NCI-H226 (cell line): ENCODE data around the gene FRA10AC1.

Experiments
- DNase-seq: peaks from one replicate; pipeline ENCODE4 v3.0.0-alpha.2; 2015

The FRA10AC1 gene

GRCh38 chr10:93628858-93629257, 73.5 kb downstream of the FRA10AC1 start:
- DNase-seq = no peak

- DNase-seq = no peak
These were observed 79.5 kb downstream of the FRA10AC1 start for GRCh38 chr10:93622942-93623341.

- no peak for DNase-seq
These were observed 81.5 kb downstream of the FRA10AC1 start for GRCh38 chr10:93620925-93621324.
